Parathyroid adenoma (tissue), 2 donors: ENCODE data around the gene FNBP1.
"Not testable (repeated sequence)": the region's sequence is repeated elsewhere in the genome, so short reads cannot be mapped to it uniquely, and the experiment has no call there.

ENCODE experiments used
- H2AFZ ChIP-seq: fragments of 300-600 bp; sonication (generic); one replicate; pipeline ENCODE4 v1.7.0; 2017; ENCODE audit warnings: antibody characterized with exemption, mild to moderate bottlenecking
- H3K27ac ChIP-seq: fragments of 300-600 bp; sonication (generic); one replicate; pipeline ENCODE4 v1.7.0; 2017
- H3K27me3 ChIP-seq: fragments of 300-600 bp; sonication (generic); one replicate; pipeline ENCODE4 v1.7.0; 2017; ENCODE audit warnings: low read length; ENCODE audit not compliant: control insufficient read depth, insufficient read depth
- H3K36me3 ChIP-seq: fragments of 300-600 bp; sonication (generic); one replicate; pipeline ENCODE4 v1.7.0; 2017; ENCODE audit warnings: low read length; ENCODE audit not compliant: control insufficient read depth, insufficient read depth
- H3K4me1 ChIP-seq: fragments of 300-600 bp; sonication (generic); one replicate; pipeline ENCODE4 v1.7.0; 2017; ENCODE audit warnings: control low read depth
- H3K4me2 ChIP-seq: fragments of 300-600 bp; sonication (generic); one replicate; pipeline ENCODE4 v1.7.0; 2017; ENCODE audit warnings: low read length
- H3K4me3 ChIP-seq: fragments of 300-600 bp; sonication (generic); one replicate; pipeline ENCODE4 v1.7.0; 2017; ENCODE audit warnings: low read depth, low read length
- H3K79me2 ChIP-seq: fragments of 300-600 bp; sonication (generic); one replicate; pipeline ENCODE4 v1.7.0; 2017; ENCODE audit warnings: control low read depth
- H3K9ac ChIP-seq: fragments of 300-600 bp; sonication (generic); one replicate; pipeline ENCODE4 v1.7.0; 2017; ENCODE audit warnings: mild to moderate bottlenecking
- H3K9me3 ChIP-seq: fragments of 300-600 bp; sonication (generic); one replicate; pipeline ENCODE4 v1.7.0; 2017; ENCODE audit warnings: low read length; ENCODE audit not compliant: control insufficient read depth
- TF ChIP-seq, protein P1 (sequence below): fragments of 300-600 bp; sonication (generic); IDR thresholded peaks from one replicate; pipeline ENCODE4 v1.7.0; 2017; ENCODE audit warnings: antibody characterized with exemption, mild to moderate bottlenecking
- donor health status: primary hyperparathyroidism.

The FNBP1 gene

DNA sequence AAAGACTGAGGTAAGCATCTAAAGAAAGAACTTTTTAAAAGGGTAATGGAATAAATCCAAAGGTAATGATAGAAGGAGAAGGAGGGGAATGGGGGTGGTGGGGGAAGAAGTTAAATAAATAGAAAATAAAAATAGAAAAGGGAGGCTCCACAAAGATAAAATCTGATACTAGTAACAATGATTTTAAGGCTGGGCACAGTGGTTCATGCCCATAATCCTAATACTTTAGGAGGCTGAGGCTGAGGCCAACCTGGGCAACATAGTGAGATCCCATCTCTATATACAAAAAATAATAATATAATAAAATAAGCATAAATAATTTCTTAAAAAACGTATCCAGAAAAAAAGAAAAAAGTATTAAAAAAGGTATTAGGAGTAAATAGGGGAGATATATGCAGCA, 89.3 kb downstream of the FNBP1 start:
- H3K4me3 ChIP-seq, result no peak overlapping the region
- H3K27ac ChIP-seq, result no peak overlapping the region

DNA sequence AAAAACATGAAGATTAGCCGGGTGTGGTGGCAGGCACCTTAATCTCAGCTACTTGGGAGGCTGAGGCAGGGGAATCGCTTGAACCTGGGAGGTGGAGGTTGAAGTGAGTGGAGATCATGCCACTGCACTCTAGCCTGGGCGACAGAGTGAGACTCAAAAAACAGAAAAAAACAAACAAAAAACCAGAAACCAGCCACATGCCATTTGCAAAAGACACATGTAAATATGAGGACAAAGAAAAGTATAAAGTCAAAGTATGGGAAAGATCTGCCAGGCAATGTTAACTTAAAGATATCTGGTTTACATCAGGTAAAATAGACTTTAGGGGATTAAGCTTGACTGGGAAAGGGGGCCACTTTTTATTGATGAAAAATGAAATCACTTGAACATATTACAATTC, 90.7 kb downstream of the FNBP1 start:
- Histone ChIP-seq H3K27me3 (no peaks in the 10 kb centered on the region), H3K4me3 (no peak overlapping the region), H3K79me2 (no peaks in the 10 kb centered on the region), H3K36me3 (no peaks in the 10 kb centered on the region), H3K9ac (no peak overlapping the region), H3K9me3 (no peaks in the 10 kb centered on the region), H3K4me2 (no peak overlapping the region), H2AFZ (no peak overlapping the region), H3K4me1 (no peaks in the 10 kb centered on the region), H3K27ac (no peak overlapping the region)
- TF ChIP-seq, protein P1, sequence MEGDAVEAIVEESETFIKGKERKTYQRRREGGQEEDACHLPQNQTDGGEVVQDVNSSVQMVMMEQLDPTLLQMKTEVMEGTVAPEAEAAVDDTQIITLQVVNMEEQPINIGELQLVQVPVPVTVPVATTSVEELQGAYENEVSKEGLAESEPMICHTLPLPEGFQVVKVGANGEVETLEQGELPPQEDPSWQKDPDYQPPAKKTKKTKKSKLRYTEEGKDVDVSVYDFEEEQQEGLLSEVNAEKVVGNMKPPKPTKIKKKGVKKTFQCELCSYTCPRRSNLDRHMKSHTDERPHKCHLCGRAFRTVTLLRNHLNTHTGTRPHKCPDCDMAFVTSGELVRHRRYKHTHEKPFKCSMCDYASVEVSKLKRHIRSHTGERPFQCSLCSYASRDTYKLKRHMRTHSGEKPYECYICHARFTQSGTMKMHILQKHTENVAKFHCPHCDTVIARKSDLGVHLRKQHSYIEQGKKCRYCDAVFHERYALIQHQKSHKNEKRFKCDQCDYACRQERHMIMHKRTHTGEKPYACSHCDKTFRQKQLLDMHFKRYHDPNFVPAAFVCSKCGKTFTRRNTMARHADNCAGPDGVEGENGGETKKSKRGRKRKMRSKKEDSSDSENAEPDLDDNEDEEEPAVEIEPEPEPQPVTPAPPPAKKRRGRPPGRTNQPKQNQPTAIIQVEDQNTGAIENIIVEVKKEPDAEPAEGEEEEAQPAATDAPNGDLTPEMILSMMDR, result no peak

More for the DNA sequence above, 89.3 kb downstream of the FNBP1 start:
- no peaks in the 10 kb centered on the region for H3K36me3 ChIP-seq
- H3K27me3 ChIP-seq, result no peaks in the 10 kb centered on the region
- H3K4me1 ChIP-seq, result no peaks in the 10 kb centered on the region
- no peak overlapping the region for H2AFZ ChIP-seq
- no peaks in the 10 kb centered on the region for H3K79me2 ChIP-seq
- TF ChIP-seq, protein P1, result no peak
- no peak overlapping the region for H3K9ac ChIP-seq
- H3K9me3 ChIP-seq, result no peaks in the 10 kb centered on the region
- no peak overlapping the region for H3K4me2 ChIP-seq

DNA sequence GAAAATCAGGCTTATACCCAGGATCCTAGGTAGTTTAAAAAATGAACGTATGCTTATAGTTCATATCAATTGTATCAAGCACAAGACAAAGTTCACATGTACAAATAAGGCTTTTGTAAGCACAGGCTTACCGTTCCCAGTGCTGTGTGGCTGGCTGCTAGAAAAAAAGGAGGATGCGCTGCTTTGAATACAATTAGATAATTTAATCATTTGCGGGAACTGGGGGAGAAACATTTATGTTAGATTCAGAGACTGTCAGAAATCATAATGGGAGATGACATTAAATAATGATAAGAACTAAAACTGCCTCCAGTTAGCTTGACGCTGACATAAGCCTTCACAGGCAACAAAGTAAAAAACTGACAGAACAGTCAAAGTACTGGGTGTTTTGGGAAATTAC, 93.2 kb downstream of the FNBP1 start:
- Histone ChIP-seq H3K9ac (no peak overlapping the region), H3K4me2 (no peak overlapping the region), H3K79me2 (no peaks in the 10 kb centered on the region), H3K4me1 (no peaks in the 10 kb centered on the region), H3K27ac (no peak overlapping the region), H3K4me3 (no peak overlapping the region), H3K36me3 (no peaks in the 10 kb centered on the region), H3K27me3 (no peaks in the 10 kb centered on the region), H3K9me3 (no peaks in the 10 kb centered on the region), H2AFZ (no peak overlapping the region)
- TF ChIP-seq, protein P1, result no peak

DNA sequence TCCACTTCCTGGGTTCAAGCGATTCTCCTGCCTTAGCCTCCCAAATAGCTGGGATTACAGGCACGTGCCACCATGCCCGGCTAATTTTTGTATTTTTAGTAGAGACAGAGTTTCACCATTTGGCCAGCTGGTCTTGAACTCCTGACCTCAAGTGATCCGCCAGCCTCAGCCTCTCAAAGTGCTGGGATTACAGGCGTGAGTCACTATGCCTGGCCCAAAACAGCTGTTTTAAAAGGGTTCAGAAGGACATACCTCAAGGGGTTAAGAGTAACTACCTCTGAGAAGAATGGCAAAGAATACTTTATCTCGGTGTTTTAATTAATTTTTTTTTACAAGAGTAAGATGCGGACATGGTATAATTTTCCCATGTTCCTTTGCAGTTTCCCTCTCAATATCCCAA, 94.4 kb downstream of the FNBP1 start:
- H3K4me1 ChIP-seq, H2AFZ ChIP-seq, H3K27me3 ChIP-seq, H3K4me3 ChIP-seq, H3K9me3 ChIP-seq, H3K27ac ChIP-seq, H3K36me3 ChIP-seq, H3K9ac ChIP-seq, H3K79me2 ChIP-seq, H3K4me2 ChIP-seq: not testable (repeated sequence)

DNA sequence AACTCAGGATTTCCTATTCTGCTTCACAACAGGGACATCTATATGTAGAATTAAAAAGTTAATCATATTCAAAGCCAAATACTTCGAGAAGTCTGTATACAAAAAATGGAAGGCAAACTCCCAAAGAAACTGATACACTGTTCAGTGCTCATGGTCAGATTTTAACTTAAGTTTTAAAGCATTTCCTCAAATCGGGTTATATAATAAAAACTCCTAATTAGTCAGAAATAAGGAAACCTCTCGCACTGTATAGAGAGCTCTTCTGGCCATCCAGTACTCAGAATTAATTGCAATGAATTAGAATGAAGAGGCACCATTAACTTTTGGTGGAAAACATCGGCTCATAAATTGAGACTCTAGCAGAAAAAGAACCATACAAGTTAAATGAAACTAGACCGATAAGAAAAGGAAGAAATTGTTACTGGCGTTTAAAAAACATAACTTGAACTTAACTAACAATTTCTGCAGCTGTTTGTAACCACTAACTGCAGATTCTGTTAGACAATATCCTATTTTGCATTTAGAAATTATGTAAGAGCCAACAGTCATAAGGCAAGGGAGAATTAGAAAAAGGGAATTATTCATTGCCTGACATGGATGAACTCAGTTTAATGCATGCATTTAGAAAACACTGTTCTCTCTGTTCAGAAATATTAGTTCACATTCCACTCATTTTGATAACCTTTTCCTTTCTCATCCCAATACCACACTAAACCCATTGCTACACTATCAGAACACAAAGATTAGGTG, 96.6 kb downstream of the FNBP1 start:
- Histone ChIP-seq H3K36me3 (no peaks in the 10 kb centered on the region), H3K9me3 (no peaks in the 10 kb centered on the region), H3K27me3 (no peaks in the 10 kb centered on the region), H3K79me2 (no peaks in the 10 kb centered on the region), H2AFZ (no peak overlapping the region), H3K27ac (no peak overlapping the region), H3K9ac (no peak overlapping the region), H3K4me1 (no peaks in the 10 kb centered on the region), H3K4me3 (no peak overlapping the region), H3K4me2 (no peak overlapping the region)
- TF ChIP-seq, protein P1, result no peak
